Stimulated activated CD4-positive, alpha-beta T cell treated with anti-CD3 and anti-CD28 coated beads, Interleukin-1b, Interleukin-23, amount 100 ng/mL, for 4 hours (primary cell): Measurements from ENCODE around the gene FHL1.

ENCODE experiments used
- DNase-seq, 2 donors: peaks; one replicate each; pipeline ENCODE4 v3.0.0-alpha.2; 2020; ENCODE audit warnings: low read depth in 2 of 2

FHL1 gene

DNA sequence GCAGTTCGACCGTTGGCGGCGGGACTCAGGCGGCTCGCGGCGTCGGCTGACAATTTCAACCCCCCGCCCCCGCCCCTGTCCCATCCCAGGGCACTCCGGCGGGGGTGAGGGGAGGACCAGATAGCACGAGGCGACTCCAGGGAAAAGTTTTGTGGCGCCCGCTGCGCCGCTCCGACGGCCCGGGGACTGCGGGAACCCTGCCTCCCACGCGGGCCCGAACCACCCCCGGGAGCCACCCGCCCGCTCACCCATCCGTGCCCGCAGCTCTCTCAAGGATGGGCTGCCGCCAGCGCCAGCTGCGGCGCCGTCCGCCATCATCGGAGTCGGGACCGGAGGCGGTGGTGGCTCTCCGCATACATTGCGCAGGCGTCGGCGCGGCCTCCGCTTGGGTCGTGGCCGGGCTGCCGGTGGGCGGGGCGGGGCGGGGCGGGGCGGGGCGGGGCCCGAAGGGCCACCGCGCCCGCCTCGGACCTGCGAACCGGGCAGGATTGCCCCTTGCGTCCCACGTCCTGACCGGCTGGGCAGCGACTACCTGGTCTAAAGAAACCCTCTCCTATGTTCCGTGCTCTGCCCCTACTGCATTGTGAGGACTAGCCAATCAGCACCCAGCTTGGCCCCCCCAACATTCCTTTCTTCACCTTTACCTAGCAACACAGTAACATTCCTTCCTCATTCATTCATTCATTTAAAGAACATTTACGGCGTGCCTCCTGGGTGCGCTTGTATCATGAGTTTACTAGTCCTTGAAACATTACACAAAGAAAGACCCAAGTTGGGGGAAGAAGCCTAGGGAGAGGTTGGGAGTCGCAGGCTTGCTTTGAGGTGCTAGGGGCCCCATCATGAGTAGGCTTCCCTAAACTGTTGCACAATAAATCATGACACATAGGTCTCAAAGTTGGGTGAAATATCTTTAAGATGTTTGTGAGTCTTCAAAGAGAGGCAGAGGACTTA, 104.0 kb downstream of the FHL1 start, which contains the start of gene MAP7D3:
TSS of gene MAP7D3 (minus strand) at position 360 of the 951 bp plus-strand sequence. CDS start at position 318, 42 bp downstream.
- DNase-seq = peak; percentile 51 to 54

DNA sequence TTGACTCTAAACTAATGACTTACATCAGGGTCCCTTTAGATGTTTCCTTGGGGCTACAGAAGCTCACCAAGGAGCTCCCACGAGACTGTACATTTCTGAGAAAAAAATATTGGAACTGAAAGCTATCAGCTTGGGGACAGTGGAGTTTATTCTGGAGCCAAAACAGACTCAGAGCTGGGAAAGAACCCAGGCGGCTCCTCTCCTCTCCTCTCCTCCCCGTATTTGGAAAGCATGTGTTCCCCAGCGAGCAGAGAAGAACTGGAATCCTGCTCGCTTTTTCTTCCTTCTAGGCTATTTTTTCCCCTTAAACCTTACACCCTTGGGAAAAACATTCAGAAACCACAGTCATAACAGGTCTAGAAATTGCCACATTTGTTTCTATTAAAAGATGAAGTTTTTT, 108.2 kb downstream of the FHL1 start:
- DNase-seq = no peak

DNA sequence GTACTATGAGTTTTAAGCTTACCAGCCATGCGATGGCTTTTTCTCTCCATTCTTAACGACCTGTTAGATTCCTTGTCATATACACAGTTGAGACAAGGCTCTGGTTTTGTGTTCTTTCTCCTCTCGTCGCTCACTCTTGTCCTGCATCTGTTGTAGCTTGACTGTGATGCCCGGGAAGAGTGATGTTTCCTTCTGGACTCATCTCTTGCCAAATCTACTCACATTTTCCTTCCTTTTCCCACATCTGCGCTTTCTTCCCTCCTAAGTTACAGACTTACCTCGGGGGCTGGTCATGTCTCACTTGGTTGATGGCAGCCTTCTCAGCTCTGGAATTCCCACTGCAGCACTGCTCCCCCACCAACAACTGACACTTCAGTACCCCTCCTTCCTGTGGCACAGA, 108.7 kb downstream of the FHL1 start:
- DNase-seq = no peak

DNA sequence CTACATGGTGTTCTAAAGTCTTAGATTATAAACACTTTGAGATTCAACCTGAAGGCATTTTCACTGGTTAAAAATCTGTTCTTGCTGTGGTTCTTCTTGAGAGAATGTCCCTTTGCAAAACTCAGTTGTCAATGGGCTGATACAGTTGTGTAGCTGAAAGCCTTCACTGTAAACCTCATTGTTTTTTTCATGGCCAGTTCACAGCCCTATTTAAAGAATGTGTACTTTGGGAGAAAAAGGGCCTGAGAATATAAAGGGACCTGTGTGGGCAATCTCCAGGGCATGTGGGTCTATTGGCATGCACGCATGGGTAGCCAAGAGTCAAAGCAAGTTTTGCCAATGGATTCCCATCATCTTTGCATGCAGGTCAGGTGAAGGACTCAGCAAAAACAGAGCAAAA, 111.6 kb downstream of the FHL1 start:
- DNase-seq = no peak

DNA sequence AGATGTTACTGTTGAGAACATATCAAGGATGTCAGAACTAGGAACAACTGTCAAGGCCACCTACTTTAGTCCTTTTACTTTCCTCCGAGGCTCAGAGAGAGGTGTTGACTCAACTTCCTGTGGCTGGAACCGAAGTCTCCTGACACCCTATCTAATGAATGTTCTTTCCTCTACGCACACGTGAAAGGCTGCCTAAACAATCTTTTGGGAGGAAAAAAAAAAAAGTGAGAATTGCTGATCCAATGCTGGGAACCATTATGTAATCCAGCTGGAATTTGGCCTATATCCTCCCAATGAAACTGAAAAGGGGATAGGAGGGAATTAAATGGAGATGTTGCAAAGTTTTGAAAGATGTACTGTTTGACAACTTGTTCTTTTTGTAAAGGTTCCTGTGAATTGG, 112.2 kb downstream of the FHL1 start:
- DNase-seq = no peak

DNA sequence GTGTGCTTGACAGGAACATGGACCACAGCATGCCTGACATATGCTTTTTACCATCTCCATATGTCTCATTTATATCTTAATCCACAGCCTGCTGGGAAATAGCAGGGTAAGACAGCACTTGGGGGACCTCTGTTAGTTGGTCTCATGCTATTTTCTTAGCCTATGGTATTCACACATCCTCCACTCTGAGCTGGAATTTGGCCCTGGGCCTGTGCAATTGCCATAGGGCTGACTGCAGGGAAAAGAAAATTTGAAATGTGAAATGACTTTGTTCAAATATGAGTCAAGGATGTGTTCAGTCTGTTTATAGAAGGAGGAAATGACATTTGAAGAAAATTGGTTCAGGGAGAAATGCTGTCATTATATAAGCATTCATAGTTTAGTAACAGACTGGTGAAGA, 113.4 kb downstream of the FHL1 start:
- DNase-seq = no peak
